Left ventricle myocardium superior (tissue), 1 donor: ENCODE data around the gene ANO5. TPM values are rescaled to one million over a fixed set of nuclear protein-coding genes. Genes with fewer than 3 reads are reported as not detected.

ENCODE experiments used
- ATAC-seq: fragments of 200-7000 bp; cut with Tn5 transposase; one replicate; pipeline ENCODE4 v1.9.1; 2020; ENCODE audit warnings: mild to moderate bottlenecking, moderate library complexity
- DNase-seq: peaks from one replicate; pipeline ENCODE4 v3.0.0-alpha.2; 2020
- intact Hi-C: fragments of 100-400 bp; cut with micrococcal nuclease; formaldehyde crosslinking; loops from one replicate; pipeline ENCODE4 v1.11.0; 2022
- long read RNA-seq: library from polyadenylated mRNA; unstranded; transcript quantifications from one replicate; pipeline ENCODE4 v2.0.0, GENCODE V29; 2021
- total RNA-seq: library from RNA; stranded (reverse); fragmentation: NEBNext Ultra II Directional; extraction: Animal tissue kit (Norgen Biotek cat#: 25700); gene quantifications from one replicate; pipeline ENCODE4 v1.2.1, GENCODE V29; 2021
- donor health status: DM: no; HTN: yes; CAD: no; lungs with severe emphysema.

The ANO5 gene, protein sequence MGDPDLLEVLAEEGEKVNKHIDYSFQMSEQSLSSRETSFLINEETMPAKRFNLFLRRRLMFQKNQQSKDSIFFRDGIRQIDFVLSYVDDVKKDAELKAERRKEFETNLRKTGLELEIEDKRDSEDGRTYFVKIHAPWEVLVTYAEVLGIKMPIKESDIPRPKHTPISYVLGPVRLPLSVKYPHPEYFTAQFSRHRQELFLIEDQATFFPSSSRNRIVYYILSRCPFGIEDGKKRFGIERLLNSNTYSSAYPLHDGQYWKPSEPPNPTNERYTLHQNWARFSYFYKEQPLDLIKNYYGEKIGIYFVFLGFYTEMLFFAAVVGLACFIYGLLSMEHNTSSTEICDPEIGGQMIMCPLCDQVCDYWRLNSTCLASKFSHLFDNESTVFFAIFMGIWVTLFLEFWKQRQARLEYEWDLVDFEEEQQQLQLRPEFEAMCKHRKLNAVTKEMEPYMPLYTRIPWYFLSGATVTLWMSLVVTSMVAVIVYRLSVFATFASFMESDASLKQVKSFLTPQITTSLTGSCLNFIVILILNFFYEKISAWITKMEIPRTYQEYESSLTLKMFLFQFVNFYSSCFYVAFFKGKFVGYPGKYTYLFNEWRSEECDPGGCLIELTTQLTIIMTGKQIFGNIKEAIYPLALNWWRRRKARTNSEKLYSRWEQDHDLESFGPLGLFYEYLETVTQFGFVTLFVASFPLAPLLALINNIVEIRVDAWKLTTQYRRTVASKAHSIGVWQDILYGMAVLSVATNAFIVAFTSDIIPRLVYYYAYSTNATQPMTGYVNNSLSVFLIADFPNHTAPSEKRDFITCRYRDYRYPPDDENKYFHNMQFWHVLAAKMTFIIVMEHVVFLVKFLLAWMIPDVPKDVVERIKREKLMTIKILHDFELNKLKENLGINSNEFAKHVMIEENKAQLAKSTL
- total RNA-seq = 78.5 TPM
- long read RNA-seq, full-length matches to known transcripts = 10 of 41 reads
- long read RNA-seq, partial matches to known transcripts = 13 of 41 reads
- long read RNA-seq, other reads (novel, unspliced or antisense) = 18 of 41 reads

DNA sequence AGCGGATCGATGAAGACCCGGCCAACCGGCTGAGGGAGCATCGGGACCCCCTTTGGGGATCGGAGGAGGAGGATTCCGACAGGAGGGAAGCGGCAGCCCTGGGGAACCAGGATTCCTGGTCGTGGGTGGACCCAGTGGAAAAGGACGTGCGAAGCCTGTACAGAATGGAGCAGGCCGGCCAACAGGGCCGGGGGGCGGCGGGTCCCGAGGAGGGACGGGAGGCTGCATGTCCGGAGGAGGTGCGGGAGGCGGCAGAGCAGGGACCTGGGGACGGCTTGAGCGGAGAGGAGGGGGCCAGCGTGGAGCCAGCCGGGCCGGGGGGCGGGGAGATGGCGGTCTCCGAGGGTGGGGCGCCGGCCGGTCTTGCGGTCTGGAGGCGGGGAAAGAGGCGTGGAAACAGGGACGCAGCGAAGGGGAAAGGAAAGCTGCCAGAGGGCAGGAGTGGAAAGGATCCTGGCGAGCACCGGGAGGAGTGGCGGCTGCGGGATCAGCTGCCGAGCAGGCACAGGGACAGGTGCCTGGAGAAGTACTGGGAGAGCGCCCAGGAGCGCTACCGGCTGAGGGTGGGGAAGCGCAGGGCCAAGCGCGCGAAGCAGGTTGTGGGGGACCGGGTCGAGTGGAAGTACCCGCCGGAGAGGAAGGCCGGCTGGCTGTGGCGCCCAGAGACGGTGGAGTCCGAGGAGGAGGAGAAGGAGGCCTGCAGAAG, at the start of gene ANO5:
ANO5 (plus strand) TSS at position 444 of the 706 bp plus-strand sequence. CDS start 408 bp downstream, outside the sequence.
- peak; percentile 94 for ATAC-seq
- intact Hi-C loops = no loop called here
- DNase-seq = peak; percentile 88

DNA sequence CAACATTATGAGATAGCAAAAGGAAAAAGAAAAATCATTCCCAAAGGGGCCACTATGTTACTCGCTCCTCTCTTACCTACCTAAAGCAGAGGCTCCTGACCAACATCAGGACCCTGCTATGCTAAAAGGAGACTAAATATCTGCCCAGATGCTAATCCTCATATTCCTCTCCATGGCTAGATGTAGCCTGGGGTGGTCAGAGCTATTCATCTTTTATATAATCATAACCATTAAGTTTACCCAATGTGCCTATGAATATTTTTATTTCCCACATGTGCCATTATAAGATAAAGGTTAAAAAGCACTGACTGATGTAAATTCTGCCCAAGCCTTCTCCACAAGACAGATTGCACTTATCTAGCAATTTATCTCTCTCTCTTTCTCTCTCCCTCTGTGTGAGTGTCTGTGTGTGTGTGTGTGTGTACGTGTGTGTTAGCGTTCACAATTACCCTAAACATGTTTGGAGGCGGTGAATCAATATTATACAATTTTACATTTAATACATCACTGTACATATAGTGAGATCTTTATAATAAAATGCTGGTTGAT, 41.2 kb upstream of the ANO5 start:
- no peak for ATAC-seq
- intact Hi-C loops = no loop called here
- DNase-seq = no peak

DNA sequence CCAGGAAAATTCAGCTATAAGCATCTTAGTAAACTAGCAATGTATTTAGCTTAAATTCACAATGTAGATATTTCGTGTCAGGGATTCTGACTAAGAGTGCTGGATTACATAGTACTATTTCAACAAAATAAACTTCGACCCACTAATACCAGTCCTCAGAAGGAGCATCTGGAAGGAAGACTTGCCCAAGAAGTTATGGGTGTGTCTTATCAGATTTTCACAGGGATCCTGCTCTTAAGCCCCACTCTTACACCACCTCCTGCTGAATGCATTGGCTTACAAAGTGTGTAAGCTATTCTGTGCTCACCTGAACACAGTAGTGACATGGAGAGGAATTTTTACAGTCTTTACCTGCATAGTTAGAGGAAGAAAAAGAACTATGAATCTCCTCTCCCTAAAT, 35.4 kb upstream of the ANO5 start:
- DNase-seq (no peak), ATAC-seq (no peak)
- intact Hi-C loops = no loop called here

DNA sequence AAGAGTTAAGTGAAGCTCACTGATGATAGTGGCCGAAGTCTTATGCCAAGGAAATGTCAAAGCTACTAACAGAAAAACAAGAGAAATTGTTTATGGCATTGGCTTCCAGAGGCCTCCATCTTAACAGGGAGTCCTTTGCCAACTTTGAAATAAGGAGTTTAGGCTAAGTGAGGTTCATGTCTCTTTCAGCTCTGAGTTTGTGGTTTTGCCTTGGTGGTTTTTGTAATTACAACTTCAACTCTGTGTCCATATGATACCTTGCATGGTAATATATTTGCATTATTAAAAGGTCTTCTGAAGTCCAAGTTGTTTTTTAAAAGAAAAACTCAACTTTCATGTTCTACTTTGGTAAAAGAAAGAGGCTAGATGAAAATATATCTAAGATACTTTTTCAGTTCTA, 31.4 kb upstream of the ANO5 start:
- DNase-seq = no peak
- ATAC-seq = no peak
- intact Hi-C loops = no loop called here

DNA sequence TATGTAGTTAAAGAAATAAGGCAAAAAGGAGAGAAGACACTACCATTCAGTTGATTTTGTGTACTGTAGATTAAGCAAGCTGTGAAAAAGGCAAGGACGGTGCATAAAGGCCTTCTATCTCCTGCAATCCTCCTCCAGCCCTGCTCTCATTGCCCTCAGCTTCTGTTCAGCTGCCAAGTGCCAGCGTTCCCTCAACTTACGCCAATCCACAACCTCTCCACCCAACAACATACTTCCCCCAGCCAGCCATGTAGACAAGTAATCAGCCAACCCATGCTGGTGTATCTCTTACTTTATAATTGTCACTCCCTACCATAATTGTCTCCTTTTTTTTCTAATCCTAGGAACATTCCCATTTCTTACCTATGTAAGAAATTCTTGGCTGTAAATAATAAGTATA, 30.1 kb upstream of the ANO5 start:
- intact Hi-C loops = no loop called here
- DNase-seq = no peak
- peak; percentile 20 for ATAC-seq

DNA sequence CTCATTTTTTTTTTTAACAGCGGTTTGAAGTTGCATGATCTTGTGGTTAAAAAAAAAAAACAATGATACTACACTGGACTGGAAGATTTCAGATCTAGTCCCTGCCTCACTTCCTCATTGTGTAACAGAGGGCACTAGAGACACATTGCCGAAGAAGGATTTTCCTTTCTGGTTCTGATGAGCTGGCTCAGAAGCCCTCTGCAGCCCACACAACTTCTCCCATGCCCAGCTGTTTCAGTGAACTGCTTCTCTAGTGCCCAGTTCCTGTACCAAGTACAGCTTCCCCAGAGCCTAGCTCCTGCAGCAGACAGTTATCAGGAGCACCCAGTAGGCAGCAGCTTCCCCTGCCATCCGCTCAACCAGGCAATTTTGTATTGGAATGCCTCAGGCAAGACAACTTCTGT, 29.5 kb upstream of the ANO5 start:
- DNase-seq (peak; percentile 27), ATAC-seq (peak; percentile 61)
- intact Hi-C loops = no loop called here

DNA sequence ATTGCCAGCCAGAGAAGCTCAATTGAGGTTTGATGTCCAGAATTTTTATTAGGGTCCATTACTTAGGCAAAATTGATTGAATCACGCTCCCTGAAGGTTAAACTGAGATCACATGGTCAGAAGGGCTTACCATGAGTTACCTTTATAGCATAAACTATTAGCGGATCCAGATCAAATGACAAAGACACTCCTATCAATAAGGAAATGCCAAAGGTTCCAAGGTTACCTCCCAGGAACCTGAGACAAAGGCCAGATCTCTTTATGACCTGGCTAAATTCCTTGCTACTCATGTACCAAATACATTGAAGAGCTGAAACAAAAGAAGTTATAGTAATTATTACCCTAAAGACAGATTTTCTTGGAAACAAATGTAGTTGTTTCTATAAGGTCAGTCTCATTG, 27.8 kb upstream of the ANO5 start:
- intact Hi-C loops = no loop called here
- no peak for DNase-seq
- ATAC-seq = no peak

DNA sequence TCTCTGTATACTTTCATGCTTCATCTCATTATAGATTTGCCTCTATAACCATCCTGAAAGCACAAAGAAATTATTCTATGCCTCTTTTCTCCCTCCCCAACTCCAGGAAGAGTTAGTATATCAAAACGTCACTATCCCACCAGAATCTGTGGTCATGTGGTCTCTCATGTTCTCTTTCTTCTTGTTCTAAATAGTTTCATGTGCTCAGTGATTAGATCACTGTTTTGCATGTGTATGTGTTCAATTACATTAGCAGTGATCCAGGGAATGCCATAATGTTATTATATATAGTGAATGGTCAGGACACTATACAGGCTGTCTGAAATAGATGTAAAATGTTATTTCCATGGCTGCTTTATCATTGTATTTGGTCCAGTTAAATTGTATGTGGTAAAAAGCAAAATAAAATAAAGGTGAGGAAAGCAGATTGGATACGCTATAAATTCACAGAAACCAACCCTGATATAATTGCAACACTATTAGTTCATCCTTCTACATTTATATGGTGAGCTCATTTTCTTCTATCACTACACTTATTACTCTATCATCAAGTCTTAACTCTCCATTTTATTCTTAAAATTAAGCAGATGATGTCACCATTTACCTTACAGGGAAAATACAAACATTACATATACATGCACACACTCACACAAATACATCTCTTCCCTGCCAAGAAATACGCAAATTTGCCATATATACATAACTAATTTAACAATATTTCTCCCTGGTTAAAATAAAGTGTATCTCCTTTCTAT, 26.9 kb upstream of the ANO5 start:
- ATAC-seq = no peak
- DNase-seq = no peak
- intact Hi-C loops = no loop called here

DNA sequence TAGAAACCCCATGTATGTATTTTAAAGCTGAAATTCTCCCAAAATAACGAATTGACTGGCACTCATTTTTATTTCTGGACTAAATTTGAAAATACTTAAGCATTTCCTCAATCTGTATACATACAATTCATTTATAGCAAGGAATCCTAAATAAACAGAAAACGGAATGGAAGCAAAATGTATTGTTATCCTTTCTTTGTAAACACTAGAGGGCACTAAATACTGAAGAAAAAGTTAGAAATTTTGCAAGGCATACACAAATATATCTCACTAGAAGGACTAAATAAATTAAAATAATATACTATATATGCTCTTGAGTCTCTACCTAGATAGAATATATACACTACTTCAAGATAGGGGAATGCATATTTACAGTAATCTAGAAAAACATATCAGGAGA, 23.1 kb upstream of the ANO5 start:
- DNase-seq (no peak), ATAC-seq (no peak)
- intact Hi-C loops = loop anchor here (5.0 kb wide), 1 partner anchor 137 kb away; no protein-coding TSS in a partner anchor

DNA sequence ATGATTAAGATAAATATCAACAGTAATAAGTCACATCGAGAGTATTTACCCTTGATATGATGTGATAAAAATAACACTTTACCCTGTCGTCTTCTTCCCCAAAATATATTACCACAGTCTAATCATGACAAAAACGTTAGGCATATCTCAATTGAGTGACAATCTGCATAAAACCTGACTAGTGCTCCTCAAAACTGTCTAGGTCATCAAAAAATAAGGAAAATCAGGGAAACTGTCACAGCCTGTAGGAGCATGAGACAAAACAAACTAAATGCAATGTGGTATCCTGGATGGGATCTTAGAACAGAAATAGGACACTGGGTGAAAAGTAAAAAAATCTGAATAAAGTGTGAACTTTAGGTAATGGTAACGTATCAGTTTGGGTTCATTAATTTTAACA, 19.4 kb upstream of the ANO5 start:
- ATAC-seq (no peak), DNase-seq (no peak)
- intact Hi-C loops = loop anchor here (5.0 kb wide), 1 partner anchor 134 kb away; no protein-coding TSS in a partner anchor

DNA sequence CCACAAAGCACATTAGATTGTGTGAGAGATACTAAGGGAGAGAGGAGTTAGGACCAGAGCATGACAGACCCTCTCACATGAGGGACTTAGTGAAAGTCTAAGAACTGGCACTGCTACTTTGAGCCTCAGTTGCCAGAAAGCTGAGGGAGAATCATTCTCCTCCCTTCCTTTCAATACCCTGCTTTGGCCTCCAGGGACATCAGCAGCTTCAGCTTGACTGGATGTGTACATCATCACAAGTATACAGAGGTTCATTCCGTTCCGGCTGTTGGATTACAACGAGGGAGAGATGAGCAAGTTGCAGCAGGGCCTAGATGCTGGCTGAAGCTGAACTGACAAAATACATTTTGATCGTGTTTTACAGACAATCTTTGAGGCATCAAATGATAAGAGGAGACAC, 15.7 kb upstream of the ANO5 start:
- ATAC-seq (no peak), DNase-seq (no peak)
- intact Hi-C loops = no loop called here

DNA sequence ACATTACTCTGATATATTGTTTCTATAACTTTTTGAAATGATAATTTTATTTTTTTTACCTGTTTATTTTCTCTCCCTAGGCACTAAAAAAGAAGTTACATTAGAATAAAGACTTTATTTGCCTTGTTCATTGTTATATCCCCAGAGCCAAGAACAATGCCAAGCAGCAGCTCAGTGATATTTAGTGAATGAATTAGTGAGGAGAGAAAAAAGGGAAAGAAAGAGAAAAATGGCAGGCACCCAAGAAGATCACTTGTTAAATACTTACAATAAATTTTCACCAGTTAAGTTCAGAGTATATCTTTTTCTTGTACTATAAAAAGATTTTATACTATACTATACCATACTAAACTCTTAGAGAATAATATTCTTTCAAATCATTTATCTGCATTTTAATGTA, 13.3 kb upstream of the ANO5 start:
- intact Hi-C loops = no loop called here
- DNase-seq (no peak), ATAC-seq (no peak)

DNA sequence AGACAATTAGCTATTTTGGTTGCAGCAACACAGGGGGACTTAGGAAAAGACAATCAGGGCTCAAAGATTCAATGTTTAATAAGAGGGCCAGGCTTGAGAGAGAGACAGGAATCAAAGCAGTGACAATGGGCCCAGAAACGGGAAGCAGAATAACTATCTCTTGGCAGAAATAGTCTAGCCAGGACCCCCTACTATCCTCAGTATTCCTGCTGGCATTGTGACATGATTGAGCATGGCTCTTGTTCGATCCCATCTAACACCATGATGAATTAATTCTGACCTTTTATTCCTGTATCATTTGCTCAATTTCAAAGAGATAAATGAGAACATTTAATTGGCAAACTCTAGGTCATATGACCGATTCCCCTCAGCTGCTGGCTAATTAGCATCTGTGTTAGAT, 12.8 kb upstream of the ANO5 start:
- DNase-seq (no peak), ATAC-seq (no peak)
- intact Hi-C loops = no loop called here

DNA sequence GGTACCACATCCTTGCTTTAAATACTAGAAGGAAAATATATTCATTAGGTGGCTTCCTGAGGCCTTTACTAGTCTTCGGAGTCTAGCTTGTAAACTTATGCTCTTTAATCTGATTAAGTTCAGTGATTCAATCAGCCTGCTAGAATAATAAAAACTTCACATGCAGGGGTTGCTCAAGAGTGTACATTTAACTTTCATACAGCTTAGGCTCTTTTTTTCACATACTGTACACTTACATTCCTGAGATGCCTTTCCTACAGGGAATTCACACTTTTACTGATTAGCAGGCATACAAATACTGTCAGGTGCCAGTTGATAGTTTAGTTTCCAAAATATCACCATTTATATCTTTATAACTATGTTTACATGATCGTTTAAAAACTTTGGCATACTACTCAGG, 3.2 kb upstream of the ANO5 start:
- DNase-seq (no peak), ATAC-seq (no peak)
- intact Hi-C loops = no loop called here

DNA sequence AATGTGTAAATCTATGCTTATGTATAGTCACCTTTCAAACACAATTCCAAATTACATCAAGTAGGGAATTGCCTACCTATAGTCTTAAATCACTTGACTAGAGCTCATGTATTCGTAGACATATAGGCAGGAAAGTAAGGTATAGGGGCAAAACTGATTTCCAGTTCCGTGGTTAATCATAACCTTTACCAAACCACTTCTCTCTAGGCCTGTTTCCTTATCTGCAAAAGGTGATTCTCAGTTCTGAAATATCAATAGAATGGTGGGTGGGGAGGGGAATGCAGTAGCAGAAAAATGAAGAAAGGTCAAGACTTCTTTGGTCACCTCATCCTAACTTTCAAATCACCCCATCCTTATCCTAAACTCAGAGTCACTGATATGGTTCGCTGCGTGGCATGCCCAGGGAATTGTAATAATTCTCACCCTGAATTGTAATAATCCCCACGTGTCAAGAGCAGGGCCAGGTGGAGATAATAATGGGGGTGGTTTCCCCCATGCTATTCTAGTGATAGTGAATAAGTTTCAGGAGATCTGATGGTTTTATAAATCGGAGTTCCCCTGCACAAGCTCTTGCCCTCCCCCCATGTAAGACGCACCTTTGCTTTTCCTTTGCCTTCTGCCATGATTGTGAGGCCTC, 1.9 kb upstream of the ANO5 start:
- ATAC-seq (no peak), DNase-seq (no peak)
- intact Hi-C loops = no loop called here

DNA sequence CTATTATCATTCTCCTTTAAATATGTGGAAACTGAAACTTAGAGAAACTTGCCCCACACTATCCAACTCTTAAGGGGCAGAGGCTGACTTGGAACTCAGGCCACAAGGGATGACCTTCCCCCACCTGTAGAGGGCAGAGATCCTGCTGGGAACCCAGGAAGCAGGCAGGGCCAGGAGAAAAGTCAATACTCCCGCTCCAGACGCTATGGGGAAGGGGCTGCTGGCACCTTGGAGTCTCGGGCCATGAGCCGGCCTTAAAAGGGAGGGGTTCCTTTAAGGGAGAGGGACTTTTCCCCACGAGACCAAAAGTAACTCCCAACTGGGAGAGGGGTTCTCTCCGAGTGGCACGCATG, 620 bp upstream of the ANO5 start:
- peak; percentile 32 for ATAC-seq
- DNase-seq = no peak
- intact Hi-C loops = no loop called here

DNA sequence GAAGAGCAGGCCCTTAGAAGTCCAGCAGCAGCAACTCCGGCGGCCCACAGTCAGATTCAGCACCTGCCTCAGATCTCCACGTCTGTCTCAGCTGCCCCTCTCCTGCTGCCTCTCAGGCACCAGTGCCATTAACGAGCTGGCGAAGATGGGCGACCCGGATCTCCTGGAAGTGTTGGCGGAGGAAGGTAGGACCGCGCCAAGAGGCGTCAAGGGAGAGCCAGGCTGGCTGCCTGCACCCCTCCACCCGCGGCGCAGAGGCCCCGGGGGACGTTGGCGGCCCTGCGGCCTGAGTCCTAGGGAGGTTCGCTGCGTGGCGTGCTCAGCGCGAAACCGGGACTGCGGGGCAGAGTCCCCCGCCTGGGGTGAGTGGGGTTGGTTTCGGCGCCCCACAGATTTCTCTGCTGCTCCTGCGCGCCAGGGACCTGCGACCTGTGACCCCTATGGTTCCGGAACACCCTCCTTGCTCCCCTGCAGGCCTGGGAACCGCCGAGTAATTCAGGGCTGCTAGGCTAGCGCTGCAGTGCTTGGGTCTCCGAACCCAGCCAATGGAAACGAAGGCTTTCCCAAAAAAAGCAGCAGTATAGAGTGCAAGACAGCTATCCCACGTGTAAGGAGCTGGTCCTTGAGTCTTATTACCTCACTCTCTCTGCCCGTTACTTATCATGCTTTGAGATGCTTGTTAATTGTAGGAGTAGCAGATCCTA, 615 bp downstream of the ANO5 start:
- ATAC-seq = peak; percentile 59
- intact Hi-C loops = no loop called here
- peak; percentile 48 for DNase-seq

DNA sequence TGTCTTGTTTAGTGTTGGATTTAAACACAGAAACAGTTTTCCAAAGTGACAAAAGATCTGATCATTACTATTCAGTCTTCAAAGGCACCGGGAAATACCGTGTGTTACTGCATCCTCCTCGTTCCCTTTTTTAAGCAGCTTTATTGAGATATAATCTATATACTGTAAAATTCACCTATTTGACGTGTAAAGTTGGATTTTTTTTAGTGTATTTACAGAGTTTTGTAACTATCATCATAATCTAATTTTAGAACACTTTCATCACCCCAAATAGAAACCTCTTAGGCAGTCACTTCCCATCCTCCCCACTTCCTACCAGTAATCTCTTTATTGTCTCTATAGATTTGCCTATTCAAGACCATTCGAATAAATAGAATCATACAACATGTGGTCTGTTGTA, 1.4 kb downstream of the ANO5 start:
- DNase-seq (no peak), ATAC-seq (no peak)
- intact Hi-C loops = no loop called here
